C4-2B (cell line): ENCODE measurements around the gene NT5C1A.

ENCODE experiments used
- H3K27ac ChIP-seq: fragments of 450-650 bp; 2 replicates; pipeline ENCODE4 v1.5.1; 2017
- CTCF ChIP-seq: fragments of 450-650 bp; conservative IDR thresholded peaks from 2 replicates; pipeline ENCODE4 v1.5.1; 2017; ENCODE audit warnings: mild to moderate bottlenecking
- ZFX ChIP-seq: fragments of 450-650 bp; IDR thresholded peaks from 2 replicates; pipeline ENCODE4 v1.6.1; 2017

Gene NT5C1A

GRCh38 chr1:39625462-39626273, 46.2 kb downstream of the NT5C1A start:
- no peak for TF ChIP-seq ZFX
- no peak for TF ChIP-seq CTCF

GRCh38 chr1:39625009-39625408, 46.9 kb downstream of the NT5C1A start:
- no peak for TF ChIP-seq CTCF
- no peak for TF ChIP-seq ZFX
- H3K27ac ChIP-seq, result no peak overlapping the region

More at GRCh38 chr1:39625462-39626273, 46.2 kb downstream of the NT5C1A start:
- no peak overlapping the region for H3K27ac ChIP-seq

GRCh38 chr1:39623053-39623452, 48.9 kb downstream of the NT5C1A start:
- no peak for TF ChIP-seq ZFX
- TF ChIP-seq CTCF, result no peak

GRCh38 chr1:39622427-39622826, 49.5 kb downstream of the NT5C1A start:
- TF ChIP-seq CTCF (no peak), ZFX (no peak)
- no peak overlapping the region for H3K27ac ChIP-seq

More at GRCh38 chr1:39623053-39623452, 48.9 kb downstream of the NT5C1A start:
- no peak overlapping the region for H3K27ac ChIP-seq

- no peak for TF ChIP-seq CTCF
- TF ChIP-seq ZFX, result no peak
- no peak overlapping the region for H3K27ac ChIP-seq
Observed at GRCh38 chr1:39620659-39621165, 51.2 kb downstream of the NT5C1A start.

- no peak for TF ChIP-seq ZFX
- TF ChIP-seq CTCF, result no peak
- no peak overlapping the region for H3K27ac ChIP-seq
Observed at GRCh38 chr1:39617488-39618049, 54.3 kb downstream of the NT5C1A start.

GRCh38 chr1:39615086-39615673, 56.7 kb downstream of the NT5C1A start:
- TF ChIP-seq CTCF, result no peak
- TF ChIP-seq ZFX, result no peak

More at GRCh38 chr1:39615086-39615673, 56.7 kb downstream of the NT5C1A start:
- no peak overlapping the region for H3K27ac ChIP-seq
